K562 (cell line): ENCODE results near the gene SIGLEC6. TPM values are rescaled to one million over a fixed set of nuclear protein-coding genes. Genes with fewer than 3 reads are reported as not detected.

Experiments
- ATF1 ChIP-seq, 2 experiments: fragments of 450-650 bp in 1 of 2; IDR thresholded peaks; 2 replicates each; pipeline ENCODE4 v1.6.1; 2016; ENCODE audit warnings: missing compliant biosample characterization in 1 of 2, missing genetic modification characterization in 1 of 2
- BRD9 ChIP-seq: fragments of 450-650 bp; IDR thresholded peaks from 2 replicates; pipeline ENCODE4 v1.6.1; 2018; ENCODE audit warnings: low read depth; ENCODE audit not compliant: partially characterized antibody
- IFI16 ChIP-seq: fragments of 250-450 bp; sonication (Bioruptor Pico); IDR thresholded peaks from 2 replicates; pipeline ENCODE4 v2.1.2; 2022; ENCODE audit warnings: mild to moderate bottlenecking, inconsistent platforms
- IRF2 ChIP-seq: sonication (generic); formaldehyde crosslinking; IDR thresholded peaks from 2 replicates; pipeline ENCODE4 v1.8.1; 2022; ENCODE audit warnings: mild to moderate bottlenecking, missing genetic modification reagents
- JUND ChIP-seq, 2 experiments: IDR thresholded peaks; 2 replicates in 1 of 2; 3 replicates in 1 of 2; pipeline ENCODE4 v1.6.1; 2011; ENCODE audit warnings: borderline replicate concordance in 2 of 2, low read depth in 2 of 2, low read length in 2 of 2, improper control_type of control experiment in 1 of 2, missing biosample characterization in 1 of 2, missing genetic modification characterization in 1 of 2, missing genetic modification reagents in 1 of 2
- MAZ ChIP-seq, 2 experiments: fragments of 450-650 bp in 1 of 2; sonication (generic) in 1 of 2; formaldehyde crosslinking; IDR thresholded peaks in 1 of 2; conservative IDR thresholded peaks in 1 of 2; 2 replicates each; pipeline versions ENCODE4 v1.4.0 to v1.5.0; 2020; ENCODE audit warnings: mild to moderate bottlenecking in 1 of 2, missing genetic modification reagents in 1 of 2
- SIN3B ChIP-seq: fragments of 450-650 bp; IDR thresholded peaks from 2 replicates; pipeline ENCODE4 v1.6.1; 2017; ENCODE audit warnings: low read depth, mild to moderate bottlenecking, moderate library complexity
- SIRT6 ChIP-seq: IDR thresholded peaks from one replicate; pipeline ENCODE4 v1.6.1; 2012; ENCODE audit warnings: low read depth, mild to moderate bottlenecking, control low read depth, inconsistent platforms, low read length, moderate library complexity
- TCF7L2 ChIP-seq: fragments of 150-350 bp; IDR thresholded peaks from 2 replicates; pipeline ENCODE4 v1.6.1; 2016; ENCODE audit warnings: low read depth, mild to moderate bottlenecking, low read length, moderate library complexity
- WHSC1 ChIP-seq: IDR thresholded peaks from one replicate; pipeline ENCODE4 v1.6.1; 2012; ENCODE audit warnings: low read length, control low read depth, inconsistent platforms
- ZNF146 ChIP-seq: IDR thresholded peaks from one replicate; pipeline ENCODE4 v1.6.1; 2018; ENCODE audit warnings: missing compliant biosample characterization; ENCODE audit not compliant: unreplicated experiment
- ZNF280B ChIP-seq: fragments of 250-450 bp; sonication (Bioruptor Pico); IDR thresholded peaks from 2 replicates; pipeline ENCODE4 v1.5.1; 2021; ENCODE audit warnings: mild to moderate bottlenecking
- polyA plus RNA-seq, 8 experiments: library from polyadenylated mRNA; depleted of rRNA in 4 of 8; stranded (reverse) in 5 of 8; unstranded in 3 of 8; fragments of >200 nt; fragmentation: Nextera tagmentation in 2 of 8; fragmentation: Illumina TruSeq in 1 of 8; extraction: Ambion mirVana in 2 of 8; extraction: Trizol in 1 of 8; gene quantifications; 2 replicates each; pipeline versions ENCODE4 v1.2.1 to v1.2.3, GENCODE V29; 2011 to 2014; ENCODE audit warnings: inconsistent platforms in 1 of 8, missing spikeins in 1 of 8
- total RNA-seq, 7 experiments: library from RNA; depleted of rRNA in 6 of 7; stranded (reverse); fragments of >200 nt in 6 of 7; fragmentation: Illumina TruSeq in 2 of 7; extraction: Trizol in 2 of 7; gene quantifications; 2 replicates each; pipeline versions ENCODE4 v1.2.1 to v1.2.3, GENCODE V29; 2011 to 2021; ENCODE audit warnings: low replicate concordance in 1 of 7
- TF ChIP-seq, protein P1 (sequence below): fragments of 250-450 bp; sonication (Bioruptor Pico); IDR thresholded peaks from 2 replicates; pipeline ENCODE4 v1.4.0; 2020; ENCODE audit warnings: mild to moderate bottlenecking, moderate library complexity
- TF ChIP-seq, protein P2 (sequence below), 2 experiments: fragments of 450-650 bp; IDR thresholded peaks; 2 replicates each; pipeline ENCODE4 v1.6.1; 2016
- TF ChIP-seq, protein P3 (sequence below): fragments of 250-450 bp; sonication (Bioruptor Pico); IDR thresholded peaks from 2 replicates; pipeline ENCODE4 v1.8.0; 2021; ENCODE audit warnings: moderate library complexity, mild to moderate bottlenecking, inconsistent platforms
- TF ChIP-seq, protein P4 (sequence below), 2 experiments: fragments of 200-800 bp in 1 of 2; sonication (Bioruptor generic) in 1 of 2; sonication (generic) in 1 of 2; formaldehyde crosslinking in 1 of 2; IDR thresholded peaks in 1 of 2; conservative IDR thresholded peaks in 1 of 2; 2 replicates each; pipeline versions ENCODE4 v1.5.0 to v1.6.1; 2016 to 2020; ENCODE audit warnings: missing compliant biosample characterization in 1 of 2, missing genetic modification characterization in 1 of 2, missing genetic modification reagents in 1 of 2

Gene SIGLEC6
- total and polyA plus RNA-seq, 9 of the 15 experiments (the other 6 are each of a cell fraction or from before 2014, with no cell fraction given), result 0.03 to 17.5 (median 0.71) TPM

DNA sequence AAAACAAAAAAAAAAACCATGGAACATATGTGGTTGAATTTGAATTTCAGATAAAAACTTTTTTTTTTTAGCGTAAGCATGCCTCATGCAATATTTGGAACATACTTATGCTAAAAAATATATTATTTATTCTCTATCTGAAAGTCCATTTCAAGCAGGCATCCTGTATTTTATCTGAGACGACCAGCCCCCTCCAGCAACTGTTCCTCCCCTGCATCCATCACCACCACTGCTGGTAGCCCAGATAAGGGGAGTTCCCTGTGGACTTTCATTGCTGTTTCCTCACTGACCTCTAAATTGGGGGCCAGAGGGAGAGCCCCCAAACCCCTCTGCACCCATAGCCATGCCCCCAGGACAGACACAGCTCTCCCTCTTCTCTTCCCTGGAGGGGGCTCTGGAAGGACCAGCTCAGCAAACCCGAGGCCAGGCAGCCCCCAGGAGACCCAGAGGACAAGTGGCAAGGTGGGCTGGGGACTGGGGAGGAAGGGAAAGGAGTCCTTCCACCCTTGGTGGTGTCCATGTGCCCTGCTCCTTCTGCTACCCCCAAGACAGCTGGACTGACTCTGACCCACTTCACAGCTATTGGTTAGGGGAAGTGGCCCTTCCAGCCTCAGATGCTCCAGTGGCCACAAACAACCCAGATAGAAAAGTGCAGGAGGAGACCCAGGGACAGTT, 23.3 kb downstream of the SIGLEC6 start (continued):
- TF ChIP-seq, protein P1, sequence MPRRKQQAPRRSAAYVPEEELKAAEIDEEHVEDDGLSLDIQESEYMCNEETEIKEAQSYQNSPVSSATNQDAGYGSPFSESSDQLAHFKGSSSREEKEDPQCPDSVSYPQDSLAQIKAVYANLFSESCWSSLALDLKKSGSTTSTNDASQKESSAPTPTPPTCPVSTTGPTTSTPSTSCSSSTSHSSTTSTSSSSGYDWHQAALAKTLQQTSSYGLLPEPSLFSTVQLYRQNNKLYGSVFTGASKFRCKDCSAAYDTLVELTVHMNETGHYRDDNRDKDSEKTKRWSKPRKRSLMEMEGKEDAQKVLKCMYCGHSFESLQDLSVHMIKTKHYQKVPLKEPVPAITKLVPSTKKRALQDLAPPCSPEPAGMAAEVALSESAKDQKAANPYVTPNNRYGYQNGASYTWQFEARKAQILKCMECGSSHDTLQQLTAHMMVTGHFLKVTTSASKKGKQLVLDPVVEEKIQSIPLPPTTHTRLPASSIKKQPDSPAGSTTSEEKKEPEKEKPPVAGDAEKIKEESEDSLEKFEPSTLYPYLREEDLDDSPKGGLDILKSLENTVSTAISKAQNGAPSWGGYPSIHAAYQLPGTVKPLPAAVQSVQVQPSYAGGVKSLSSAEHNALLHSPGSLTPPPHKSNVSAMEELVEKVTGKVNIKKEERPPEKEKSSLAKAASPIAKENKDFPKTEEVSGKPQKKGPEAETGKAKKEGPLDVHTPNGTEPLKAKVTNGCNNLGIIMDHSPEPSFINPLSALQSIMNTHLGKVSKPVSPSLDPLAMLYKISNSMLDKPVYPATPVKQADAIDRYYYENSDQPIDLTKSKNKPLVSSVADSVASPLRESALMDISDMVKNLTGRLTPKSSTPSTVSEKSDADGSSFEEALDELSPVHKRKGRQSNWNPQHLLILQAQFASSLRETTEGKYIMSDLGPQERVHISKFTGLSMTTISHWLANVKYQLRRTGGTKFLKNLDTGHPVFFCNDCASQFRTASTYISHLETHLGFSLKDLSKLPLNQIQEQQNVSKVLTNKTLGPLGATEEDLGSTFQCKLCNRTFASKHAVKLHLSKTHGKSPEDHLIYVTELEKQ (CRISPR knock-in tag), result no peak
- TF ChIP-seq ZNF280B (no peak), MAZ (CRISPR knock-in tag; conservative IDR thresholded peaks at IDR 0.05 in 1 of 2, IDR thresholded peaks at IDR 0.05 in 1 of 2) (peak; percentile 70 to 86), BRD9 (peak; percentile 93), ATF1 (CRISPR knock-in tag; IDR thresholded peaks at IDR 0.05) (no peak), ATF1 (tag; IDR thresholded peaks at IDR 0.05) (peak; percentile 39), WHSC1 (no peak), IRF2 (no peak), ZNF146 (CRISPR knock-in tag) (no peak), TCF7L2 (no peak), IFI16 (CRISPR knock-in tag) (no peak), SIN3B (no peak), JUND (IDR thresholded peaks at IDR 0.05; ENCODE audit: borderline replicate concordance, low read depth, low read length) (peak; percentile 73), JUND (tag; IDR thresholded peaks at IDR 0.05; ENCODE audit: borderline replicate concordance, low read depth, low read length) (no peak; the same call in 2 of the 3 replicates), SIRT6 (no peak)
- TF ChIP-seq, protein P2, sequence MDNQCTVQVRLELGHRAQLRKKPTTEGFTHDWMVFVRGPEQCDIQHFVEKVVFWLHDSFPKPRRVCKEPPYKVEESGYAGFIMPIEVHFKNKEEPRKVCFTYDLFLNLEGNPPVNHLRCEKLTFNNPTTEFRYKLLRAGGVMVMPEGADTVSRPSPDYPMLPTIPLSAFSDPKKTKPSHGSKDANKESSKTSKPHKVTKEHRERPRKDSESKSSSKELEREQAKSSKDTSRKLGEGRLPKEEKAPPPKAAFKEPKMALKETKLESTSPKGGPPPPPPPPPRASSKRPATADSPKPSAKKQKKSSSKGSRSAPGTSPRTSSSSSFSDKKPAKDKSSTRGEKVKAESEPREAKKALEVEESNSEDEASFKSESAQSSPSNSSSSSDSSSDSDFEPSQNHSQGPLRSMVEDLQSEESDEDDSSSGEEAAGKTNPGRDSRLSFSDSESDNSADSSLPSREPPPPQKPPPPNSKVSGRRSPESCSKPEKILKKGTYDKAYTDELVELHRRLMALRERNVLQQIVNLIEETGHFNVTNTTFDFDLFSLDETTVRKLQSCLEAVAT (IDR thresholded peaks at IDR 0.05), result no peak
- TF ChIP-seq, protein P3, sequence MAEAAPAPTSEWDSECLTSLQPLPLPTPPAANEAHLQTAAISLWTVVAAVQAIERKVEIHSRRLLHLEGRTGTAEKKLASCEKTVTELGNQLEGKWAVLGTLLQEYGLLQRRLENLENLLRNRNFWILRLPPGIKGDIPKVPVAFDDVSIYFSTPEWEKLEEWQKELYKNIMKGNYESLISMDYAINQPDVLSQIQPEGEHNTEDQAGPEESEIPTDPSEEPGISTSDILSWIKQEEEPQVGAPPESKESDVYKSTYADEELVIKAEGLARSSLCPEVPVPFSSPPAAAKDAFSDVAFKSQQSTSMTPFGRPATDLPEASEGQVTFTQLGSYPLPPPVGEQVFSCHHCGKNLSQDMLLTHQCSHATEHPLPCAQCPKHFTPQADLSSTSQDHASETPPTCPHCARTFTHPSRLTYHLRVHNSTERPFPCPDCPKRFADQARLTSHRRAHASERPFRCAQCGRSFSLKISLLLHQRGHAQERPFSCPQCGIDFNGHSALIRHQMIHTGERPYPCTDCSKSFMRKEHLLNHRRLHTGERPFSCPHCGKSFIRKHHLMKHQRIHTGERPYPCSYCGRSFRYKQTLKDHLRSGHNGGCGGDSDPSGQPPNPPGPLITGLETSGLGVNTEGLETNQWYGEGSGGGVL (CRISPR knock-in tag), result no peak
- TF ChIP-seq, protein P4, sequence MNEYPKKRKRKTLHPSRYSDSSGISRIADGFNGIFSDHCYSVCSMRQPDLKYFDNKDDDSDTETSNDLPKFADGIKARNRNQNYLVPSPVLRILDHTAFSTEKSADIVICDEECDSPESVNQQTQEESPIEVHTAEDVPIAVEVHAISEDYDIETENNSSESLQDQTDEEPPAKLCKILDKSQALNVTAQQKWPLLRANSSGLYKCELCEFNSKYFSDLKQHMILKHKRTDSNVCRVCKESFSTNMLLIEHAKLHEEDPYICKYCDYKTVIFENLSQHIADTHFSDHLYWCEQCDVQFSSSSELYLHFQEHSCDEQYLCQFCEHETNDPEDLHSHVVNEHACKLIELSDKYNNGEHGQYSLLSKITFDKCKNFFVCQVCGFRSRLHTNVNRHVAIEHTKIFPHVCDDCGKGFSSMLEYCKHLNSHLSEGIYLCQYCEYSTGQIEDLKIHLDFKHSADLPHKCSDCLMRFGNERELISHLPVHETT (CRISPR knock-in tag; conservative IDR thresholded peaks at IDR 0.05 in 1 of 2, IDR thresholded peaks at IDR 0.05 in 1 of 2), result peak in 1 of 2 experiments; percentile 75; a peak in 1 of 4 replicates
